DMS53 (cell line): ENCODE results near the gene FAM98C.

ENCODE experiments used
- DNase-seq: peaks from one replicate; lab custom pipeline; 2025; lab: John Stamatoyannopoulos, UW

The FAM98C gene

DNA sequence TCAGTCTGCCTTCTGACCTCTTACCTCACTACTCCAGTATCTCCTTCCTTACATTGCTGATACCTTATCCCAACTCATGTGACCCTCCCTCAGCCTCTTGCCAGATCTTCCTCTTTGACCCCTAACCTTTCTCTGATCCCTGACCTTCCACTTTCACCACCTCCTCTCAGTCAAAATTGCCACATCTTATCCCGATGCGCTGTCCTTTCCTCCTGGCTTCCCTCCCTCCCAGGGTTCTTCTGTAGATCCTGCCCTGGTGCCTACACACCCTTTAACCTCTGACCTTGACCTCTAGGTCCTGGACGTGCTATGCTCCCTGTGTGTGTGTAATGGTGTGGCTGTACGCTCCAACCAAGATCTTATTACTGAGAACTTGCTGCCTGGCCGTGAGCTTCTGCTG is 54.3 kb downstream of the FAM98C start:
- DNase-seq: no peak

DNA sequence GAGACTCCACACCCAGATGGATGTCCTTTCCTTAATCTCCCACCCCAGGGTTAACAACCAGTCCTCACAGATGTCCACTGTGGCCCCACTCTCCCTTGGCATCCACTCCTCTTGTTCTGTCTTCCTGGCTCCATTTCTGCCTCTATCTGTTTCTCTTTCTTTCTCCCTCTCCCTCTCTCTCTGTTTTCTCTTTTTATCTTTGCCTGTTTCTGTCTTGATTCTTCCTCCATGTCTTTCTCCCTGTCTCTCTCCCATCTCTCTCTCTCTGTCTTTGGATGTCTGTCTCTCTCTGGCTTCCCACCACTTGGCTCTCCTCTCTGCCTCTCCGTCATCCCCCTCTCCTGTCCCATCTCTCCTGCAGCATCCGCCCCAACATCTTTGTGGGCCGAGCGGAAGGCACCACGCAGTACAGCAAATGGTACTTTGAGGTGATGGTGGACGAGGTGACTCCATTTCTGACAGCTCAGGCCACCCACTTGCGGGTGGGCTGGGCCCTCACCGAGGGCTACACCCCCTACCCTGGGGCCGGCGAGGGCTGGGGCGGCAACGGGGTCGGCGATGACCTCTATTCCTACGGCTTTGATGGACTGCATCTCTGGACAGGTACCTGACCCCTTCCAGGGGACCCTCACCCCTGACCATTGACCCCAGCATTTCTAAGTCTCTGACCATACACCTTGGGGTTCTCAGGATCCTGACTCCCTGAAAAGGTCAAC is 55.0 kb downstream of the FAM98C start:
- DNase-seq: no peak
